C4-2B (cell line): ENCODE results near the gene DAW1.

Experiments used
- ZFX ChIP-seq: fragments of 450-650 bp; IDR thresholded peaks from 2 replicates; pipeline ENCODE4 v1.6.1; 2017
- TF ChIP-seq, protein P1 (sequence below): fragments of 450-650 bp; conservative IDR thresholded peaks from 2 replicates; pipeline ENCODE4 v1.5.1; 2017; ENCODE audit warnings: mild to moderate bottlenecking

DNA sequence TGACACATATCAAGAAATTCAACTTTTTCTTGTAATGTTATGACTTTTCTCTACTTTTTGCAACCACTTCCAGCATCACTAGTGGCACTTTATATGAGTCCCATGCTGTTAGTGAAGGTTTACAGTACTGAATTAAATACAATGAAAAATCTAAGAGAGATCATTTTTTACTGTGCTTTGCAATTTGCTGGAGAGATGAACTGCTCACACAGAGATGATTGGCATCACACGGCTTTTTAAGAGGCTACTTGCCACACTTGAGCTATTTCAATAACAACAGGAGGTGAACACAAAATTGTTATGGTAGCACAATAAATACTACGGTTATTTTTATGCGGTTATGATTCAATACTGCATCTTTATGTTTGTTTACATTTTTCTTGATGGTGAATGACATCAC, 88.9 kb downstream of the DAW1 start:
- TF ChIP-seq, protein P1, sequence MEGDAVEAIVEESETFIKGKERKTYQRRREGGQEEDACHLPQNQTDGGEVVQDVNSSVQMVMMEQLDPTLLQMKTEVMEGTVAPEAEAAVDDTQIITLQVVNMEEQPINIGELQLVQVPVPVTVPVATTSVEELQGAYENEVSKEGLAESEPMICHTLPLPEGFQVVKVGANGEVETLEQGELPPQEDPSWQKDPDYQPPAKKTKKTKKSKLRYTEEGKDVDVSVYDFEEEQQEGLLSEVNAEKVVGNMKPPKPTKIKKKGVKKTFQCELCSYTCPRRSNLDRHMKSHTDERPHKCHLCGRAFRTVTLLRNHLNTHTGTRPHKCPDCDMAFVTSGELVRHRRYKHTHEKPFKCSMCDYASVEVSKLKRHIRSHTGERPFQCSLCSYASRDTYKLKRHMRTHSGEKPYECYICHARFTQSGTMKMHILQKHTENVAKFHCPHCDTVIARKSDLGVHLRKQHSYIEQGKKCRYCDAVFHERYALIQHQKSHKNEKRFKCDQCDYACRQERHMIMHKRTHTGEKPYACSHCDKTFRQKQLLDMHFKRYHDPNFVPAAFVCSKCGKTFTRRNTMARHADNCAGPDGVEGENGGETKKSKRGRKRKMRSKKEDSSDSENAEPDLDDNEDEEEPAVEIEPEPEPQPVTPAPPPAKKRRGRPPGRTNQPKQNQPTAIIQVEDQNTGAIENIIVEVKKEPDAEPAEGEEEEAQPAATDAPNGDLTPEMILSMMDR = no peak
- no peak for TF ChIP-seq ZFX
